WTC11 (cell line): ENCODE data around the gene BIRC2. TPM values are rescaled to one million over a fixed set of nuclear protein-coding genes. Genes with fewer than 3 reads are reported as not detected.

Source experiments
- ATAC-seq: fragments of 200-7000 bp; cut with Tn5 transposase; 2 replicates; pipeline ENCODE4 v1.10.0; 2021; ENCODE audit warnings: mild to moderate bottlenecking, moderate library complexity
- CTCF ChIA-PET: fragments of 300-600 bp; sonication (Branson Sonifier 250); formaldehyde crosslinking; loops from one replicate; lab custom pipeline; 2021; ENCODE audit warnings: antibody characterized with exemption; lab: Charles Lee
- POLR2A ChIA-PET: fragments of 350-600 bp; sonication (Branson Sonifier 250); formaldehyde crosslinking; loops from one replicate; lab custom pipeline; 2021; ENCODE audit warnings: antibody characterized with exemption; lab: Charles Lee
- DNase-seq: peaks from one replicate; pipeline ENCODE4 v3.0.0; 2021; ENCODE audit warnings: low spot score
- H3K27ac Mint-ChIP-seq: 2 replicates; pipeline ENCODE4 v1.8.0; 2021; ENCODE audit warnings: mixed read lengths
- H3K27me3 Mint-ChIP-seq: 2 replicates; pipeline ENCODE4 v1.8.0; 2021; ENCODE audit warnings: low read depth, mild to moderate bottlenecking, moderate library complexity, mixed read lengths
- H3K36me3 Mint-ChIP-seq: 2 replicates; pipeline ENCODE4 v1.8.0; 2021; ENCODE audit warnings: mixed read lengths
- H3K4me1 Mint-ChIP-seq: 2 replicates; pipeline ENCODE4 v1.8.0; 2022; ENCODE audit warnings: mixed read lengths
- H3K4me3 Mint-ChIP-seq: 2 replicates; pipeline ENCODE4 v1.8.0; 2021; ENCODE audit warnings: mild to moderate bottlenecking, moderate library complexity, mixed read lengths
- H3K9me3 Mint-ChIP-seq: 2 replicates; pipeline ENCODE4 v1.8.0; 2021; ENCODE audit warnings: mixed read lengths
- ELF4 ChIP-seq: sonication (generic); formaldehyde crosslinking; IDR thresholded peaks from 2 replicates; pipeline ENCODE4 v1.8.1; 2022; ENCODE audit warnings: low read depth, mild to moderate bottlenecking, moderate library complexity, missing genetic modification reagents
- EMX1 ChIP-seq: fragments of 250-450 bp; sonication (Bioruptor Pico); IDR thresholded peaks from 2 replicates; pipeline ENCODE4 v1.8.0; 2021; ENCODE audit warnings: mild to moderate bottlenecking
- ERG ChIP-seq: fragments of 250-450 bp; sonication (Bioruptor Pico); IDR thresholded peaks from 2 replicates; pipeline ENCODE4 v1.8.0; 2021; ENCODE audit warnings: mild to moderate bottlenecking
- MXD4 ChIP-seq: fragments of 250-450 bp; sonication (Bioruptor Pico); IDR thresholded peaks from 2 replicates; pipeline ENCODE4 v1.8.0; 2021; ENCODE audit warnings: mild to moderate bottlenecking, moderate library complexity, borderline replicate concordance
- MYBL2 ChIP-seq: sonication (generic); formaldehyde crosslinking; IDR thresholded peaks from 2 replicates; pipeline ENCODE4 v1.8.1; 2023; ENCODE audit warnings: mild to moderate bottlenecking, moderate library complexity, missing genetic modification reagents
- NR2C2 ChIP-seq: sonication (generic); formaldehyde crosslinking; IDR thresholded peaks from 2 replicates; pipeline ENCODE4 v1.8.0; 2022; ENCODE audit warnings: mild to moderate bottlenecking, missing genetic modification reagents
- PREB ChIP-seq: sonication (generic); formaldehyde crosslinking; IDR thresholded peaks from 2 replicates; pipeline ENCODE4 v1.8.1; 2022; ENCODE audit warnings: mild to moderate bottlenecking, missing genetic modification reagents, moderate library complexity, borderline replicate concordance
- RORB ChIP-seq: fragments of 250-450 bp; sonication (Bioruptor Pico); IDR thresholded peaks from 2 replicates; pipeline ENCODE4 v1.9.0; 2021; ENCODE audit warnings: mild to moderate bottlenecking
- SMAD3 ChIP-seq: sonication (generic); formaldehyde crosslinking; IDR thresholded peaks from 2 replicates; pipeline ENCODE4 v1.8.0; 2022; ENCODE audit warnings: missing genetic modification reagents, mild to moderate bottlenecking, borderline replicate concordance
- SP1 ChIP-seq: sonication (generic); formaldehyde crosslinking; conservative IDR thresholded peaks from 2 replicates; pipeline ENCODE4 v1.8.1; 2022; ENCODE audit warnings: missing genetic modification reagents
- USF2 ChIP-seq: sonication (generic); formaldehyde crosslinking; IDR thresholded peaks from 2 replicates; pipeline ENCODE4 v1.8.1; 2023; ENCODE audit warnings: mild to moderate bottlenecking, missing genetic modification reagents, moderate library complexity
- ZNF219 ChIP-seq: sonication (generic); formaldehyde crosslinking; IDR thresholded peaks from 2 replicates; pipeline ENCODE4 v1.8.0; 2023; ENCODE audit warnings: missing genetic modification reagents, mild to moderate bottlenecking, borderline replicate concordance
- ZNF317 ChIP-seq: sonication (generic); formaldehyde crosslinking; IDR thresholded peaks from 2 replicates; pipeline ENCODE4 v1.8.1; 2023; ENCODE audit warnings: low read depth, mild to moderate bottlenecking, moderate library complexity, missing genetic modification reagents, borderline replicate concordance
- ZNF425 ChIP-seq: fragments of 250-450 bp; sonication (Bioruptor Pico); conservative IDR thresholded peaks from 2 replicates; pipeline ENCODE4 v1.9.0; 2021; ENCODE audit warnings: mild to moderate bottlenecking
- ZNF512 ChIP-seq: sonication (generic); formaldehyde crosslinking; IDR thresholded peaks from 2 replicates; pipeline ENCODE4 v1.8.1; 2022; ENCODE audit warnings: missing genetic modification reagents, borderline replicate concordance
- ZNF671 ChIP-seq: fragments of 250-450 bp; sonication (Bioruptor Pico); IDR thresholded peaks from 2 replicates; pipeline ENCODE4 v1.8.0; 2021; ENCODE audit warnings: mild to moderate bottlenecking
- total RNA-seq: library from RNA; stranded (reverse); gene quantifications from 3 replicates; pipeline ENCODE4 v1.2.3, GENCODE V29; 2021
- TF ChIP-seq, protein P1 (sequence below): sonication (generic); formaldehyde crosslinking; conservative IDR thresholded peaks from 2 replicates; pipeline ENCODE4 v1.8.1; 2022; ENCODE audit warnings: mild to moderate bottlenecking, missing genetic modification reagents
- TF ChIP-seq, protein P2 (sequence below): sonication (generic); formaldehyde crosslinking; IDR thresholded peaks from 2 replicates; pipeline ENCODE4 v1.8.1; 2023; ENCODE audit warnings: mild to moderate bottlenecking, missing genetic modification reagents, borderline replicate concordance
- TF ChIP-seq, protein P3 (sequence below): sonication (generic); formaldehyde crosslinking; IDR thresholded peaks from 2 replicates; pipeline ENCODE4 v1.8.0; 2023; ENCODE audit warnings: missing genetic modification reagents

Gene BIRC2
- total RNA-seq, 1 experiment from 2014 or later: 22.3 TPM

DNA sequence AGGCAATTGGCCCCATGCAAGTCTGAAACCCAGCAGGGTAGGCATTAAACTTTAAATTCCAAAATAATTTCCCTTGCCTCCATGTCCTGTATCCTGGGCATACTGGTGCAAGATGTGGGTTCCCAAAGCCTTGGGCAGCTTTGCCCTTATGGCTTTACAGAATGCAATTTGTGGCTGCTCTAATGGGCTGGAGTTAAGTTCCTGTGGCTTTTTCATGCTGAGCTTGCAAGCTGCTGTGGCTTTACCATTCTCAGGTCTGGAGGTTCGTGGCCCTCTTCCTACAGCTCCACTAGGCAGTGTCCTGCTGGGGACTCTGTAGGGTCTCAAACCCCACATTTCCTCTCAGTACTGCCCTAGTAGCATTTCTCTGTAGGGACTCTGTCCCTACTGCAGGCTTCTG lies 44.8 kb upstream of the BIRC2 start (continued):
- TF ChIP-seq, protein P1, sequence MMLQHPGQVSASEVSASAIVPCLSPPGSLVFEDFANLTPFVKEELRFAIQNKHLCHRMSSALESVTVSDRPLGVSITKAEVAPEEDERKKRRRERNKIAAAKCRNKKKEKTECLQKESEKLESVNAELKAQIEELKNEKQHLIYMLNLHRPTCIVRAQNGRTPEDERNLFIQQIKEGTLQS (CRISPR knock-in tag): no peak
- TF ChIP-seq ELF4 (CRISPR knock-in tag): no peak

GRCh38 chr11:102304686-102305085 lies 42.3 kb upstream of the BIRC2 start:
- H3K4me3 Mint-ChIP-seq: no peak overlapping the region
- H3K4me1 Mint-ChIP-seq: peaks cover 13% of the 10 kb centered on the region
- no peaks in the 10 kb centered on the region; the same call in 1 of the 2 replicates for H3K27me3 Mint-ChIP-seq
- no peak for TF ChIP-seq USF2 (CRISPR knock-in tag)
- no peak for TF ChIP-seq MXD4 (CRISPR knock-in tag)
- TF ChIP-seq, protein P2, sequence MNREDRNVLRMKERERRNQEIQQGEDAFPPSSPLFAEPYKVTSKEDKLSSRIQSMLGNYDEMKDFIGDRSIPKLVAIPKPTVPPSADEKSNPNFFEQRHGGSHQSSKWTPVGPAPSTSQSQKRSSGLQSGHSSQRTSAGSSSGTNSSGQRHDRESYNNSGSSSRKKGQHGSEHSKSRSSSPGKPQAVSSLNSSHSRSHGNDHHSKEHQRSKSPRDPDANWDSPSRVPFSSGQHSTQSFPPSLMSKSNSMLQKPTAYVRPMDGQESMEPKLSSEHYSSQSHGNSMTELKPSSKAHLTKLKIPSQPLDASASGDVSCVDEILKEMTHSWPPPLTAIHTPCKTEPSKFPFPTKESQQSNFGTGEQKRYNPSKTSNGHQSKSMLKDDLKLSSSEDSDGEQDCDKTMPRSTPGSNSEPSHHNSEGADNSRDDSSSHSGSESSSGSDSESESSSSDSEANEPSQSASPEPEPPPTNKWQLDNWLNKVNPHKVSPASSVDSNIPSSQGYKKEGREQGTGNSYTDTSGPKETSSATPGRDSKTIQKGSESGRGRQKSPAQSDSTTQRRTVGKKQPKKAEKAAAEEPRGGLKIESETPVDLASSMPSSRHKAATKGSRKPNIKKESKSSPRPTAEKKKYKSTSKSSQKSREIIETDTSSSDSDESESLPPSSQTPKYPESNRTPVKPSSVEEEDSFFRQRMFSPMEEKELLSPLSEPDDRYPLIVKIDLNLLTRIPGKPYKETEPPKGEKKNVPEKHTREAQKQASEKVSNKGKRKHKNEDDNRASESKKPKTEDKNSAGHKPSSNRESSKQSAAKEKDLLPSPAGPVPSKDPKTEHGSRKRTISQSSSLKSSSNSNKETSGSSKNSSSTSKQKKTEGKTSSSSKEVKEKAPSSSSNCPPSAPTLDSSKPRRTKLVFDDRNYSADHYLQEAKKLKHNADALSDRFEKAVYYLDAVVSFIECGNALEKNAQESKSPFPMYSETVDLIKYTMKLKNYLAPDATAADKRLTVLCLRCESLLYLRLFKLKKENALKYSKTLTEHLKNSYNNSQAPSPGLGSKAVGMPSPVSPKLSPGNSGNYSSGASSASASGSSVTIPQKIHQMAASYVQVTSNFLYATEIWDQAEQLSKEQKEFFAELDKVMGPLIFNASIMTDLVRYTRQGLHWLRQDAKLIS (CRISPR knock-in tag): no peak
- no peak for TF ChIP-seq SP1
- TF ChIP-seq ZNF671: no peak
- TF ChIP-seq RORB: no peak
- TF ChIP-seq, protein P3, sequence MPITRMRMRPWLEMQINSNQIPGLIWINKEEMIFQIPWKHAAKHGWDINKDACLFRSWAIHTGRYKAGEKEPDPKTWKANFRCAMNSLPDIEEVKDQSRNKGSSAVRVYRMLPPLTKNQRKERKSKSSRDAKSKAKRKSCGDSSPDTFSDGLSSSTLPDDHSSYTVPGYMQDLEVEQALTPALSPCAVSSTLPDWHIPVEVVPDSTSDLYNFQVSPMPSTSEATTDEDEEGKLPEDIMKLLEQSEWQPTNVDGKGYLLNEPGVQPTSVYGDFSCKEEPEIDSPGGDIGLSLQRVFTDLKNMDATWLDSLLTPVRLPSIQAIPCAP (CRISPR knock-in tag): no peak
- no peak for TF ChIP-seq MYBL2 (CRISPR knock-in tag)
- no peak for TF ChIP-seq SMAD3
- no peak for TF ChIP-seq ERG (CRISPR knock-in tag)
- TF ChIP-seq ZNF317: no peak
- TF ChIP-seq EMX1: no peak
- no peak for TF ChIP-seq NR2C2
- TF ChIP-seq ZNF219 (CRISPR knock-in tag): no peak
- TF ChIP-seq ZNF512 (CRISPR knock-in tag): no peak
- no peak for TF ChIP-seq ZNF425 (CRISPR knock-in tag)
- no peak for TF ChIP-seq PREB (CRISPR knock-in tag)
- TF ChIP-seq, all 79 proteins: peak for 0
- no peak overlapping the region for H3K27ac Mint-ChIP-seq
- H3K36me3 Mint-ChIP-seq: peaks cover 24% of the 10 kb centered on the region
- ATAC-seq: no peak
- ChIA-PET CTCF (no interaction called here), POLR2A (no interaction called here)
- peaks cover 28% of the 10 kb centered on the region for H3K9me3 Mint-ChIP-seq
- no peak for DNase-seq
